ENCODE measurements around the gene CRMP1.
A peak's percentile ranks its signal among the peaks of the same experiment; 100 is the strongest.

CRMP1 gene

GRCh38 chr4:5773271-5773555 is 119.7 kb downstream of the CRMP1 start:
- H3K27ac Mint-ChIP-seq, result peak overlapping the region in 1 of 2 donors; percentile 43
- ATAC-seq (no peak), DNase-seq (no peak)
- H3K4me3 Mint-ChIP-seq, result no peak overlapping the region
- H3K27me3 Mint-ChIP-seq, result no peaks in the 10 kb centered on the region
- H3K9me3 Mint-ChIP-seq, result peaks cover 6 to 21% of the 10 kb centered on the region in 2 donors
- no peaks in the 10 kb centered on the region for H3K4me1 Mint-ChIP-seq

GRCh38 chr4:5772528-5773270 is 120.2 kb downstream of the CRMP1 start:
- H3K27me3 Mint-ChIP-seq, result no peaks in the 10 kb centered on the region
- H3K4me1 Mint-ChIP-seq, result no peaks in the 10 kb centered on the region
- ATAC-seq (no peak), DNase-seq (no peak)
- peaks cover 6 to 26% of the 10 kb centered on the region in 2 donors for H3K9me3 Mint-ChIP-seq
- H3K4me3 Mint-ChIP-seq, result no peak overlapping the region
- no peak overlapping the region for H3K27ac Mint-ChIP-seq

Data from stimulated activated naive CD8-positive, alpha-beta T cell treated with anti-CD3 and anti-CD28 coated beads, Interleukin-15, amount 100 ng/mL, for 72 hours (primary cell).